Ovary (tissue), 9 donors: Measurements from ENCODE around the gene NEK2. TPM values are rescaled to one million over a fixed set of nuclear protein-coding genes. Genes with fewer than 3 reads are reported as not detected.

Source experiments
- DNase-seq, 5 donors: peaks; one replicate each; pipeline ENCODE4 v3.0.0-alpha.2; 2019 to 2020
- H3K27ac ChIP-seq, 2 donors: fragments of 200-600 bp; one replicate each; pipeline versions ENCODE4 v1.5.1 to v1.8.0; 2019 to 2022
- H3K27me3 ChIP-seq: fragments of 200-600 bp; one replicate; pipeline ENCODE4 v1.8.0; 2022
- H3K36me3 ChIP-seq: fragments of 200-600 bp; sonication (generic); one replicate; pipeline ENCODE4 v1.5.1; 2019
- H3K4me1 ChIP-seq: one replicate; pipeline ENCODE4 v1.8.1; 2013; ENCODE audit warnings: mild to moderate bottlenecking, moderate library complexity; ENCODE audit not compliant: insufficient read depth
- H3K4me3 ChIP-seq: fragments of 200-600 bp; sonication (generic); one replicate; pipeline ENCODE4 v1.5.1; 2017
- H3K9me3 ChIP-seq, 2 donors: fragments of 200-600 bp in 1 of 2; sonication (generic) in 1 of 2; one replicate each; pipeline versions ENCODE4 v1.5.1 to v1.8.1; 2013 to 2019; ENCODE audit warnings: mild to moderate bottlenecking in 1 of 2, moderate library complexity in 1 of 2
- EP300 ChIP-seq: sonication (generic); formaldehyde crosslinking; IDR thresholded peaks from one replicate; pipeline ENCODE4 v1.6.1; 2017; ENCODE audit warnings: antibody characterized with exemption
- POLR2A ChIP-seq: fragments of 450-650 bp; IDR thresholded peaks from one replicate; pipeline ENCODE4 v1.6.1; 2017; ENCODE audit warnings: antibody characterized with exemption, mild to moderate bottlenecking, moderate library complexity
- WGBS, 3 donors: extraction: QIAGEN DNeasy Blood & Tissue Kit in 1 of 3; methylation state at CpG; one replicate each; pipeline versions ENCODE4 v1.1.5 to v1.1.7; 2013 to 2017; 5-methylcytosine and 5-hydroxymethylcytosine counted together
- intact Hi-C, 4 donors: fragments of 100-400 bp; cut with DNase I; formaldehyde crosslinking; loops; one replicate each; pipeline versions ENCODE4 v1.11.0 to v1.15.1; 2022 to 2023
- polyA plus RNA-seq, 2 donors: library from polyadenylated mRNA; stranded (reverse); fragments of 200-250 nt in 1 of 2; fragments of 350-450 nt in 1 of 2; fragmentation: Illumina TruSeq in 1 of 2; extraction: RNeasy Lipid Tissue Mini Kit (QIAGEN cat#74804) in 1 of 2; gene quantifications; one replicate each; pipeline ENCODE4 v1.2.3, GENCODE V29; 2013 to 2014
- total RNA-seq, 7 donors: library from RNA; depleted of rRNA in 2 of 7; stranded (reverse); fragments of >200 nt in 2 of 7; fragmentation: NEBNext Ultra II Directional in 3 of 7; extraction: Animal tissue kit (Norgen Biotek cat#: 25700) in 3 of 7; gene quantifications; one replicate each; pipeline versions ENCODE4 v1.1.0 to v1.2.4, GENCODE V29; 2016 to 2023
- TF ChIP-seq, protein P1 (sequence below), 3 donors: fragments of 450-650 bp in 2 of 3; fragments of 200-600 bp in 1 of 3; IDR thresholded peaks; one replicate each; pipeline versions ENCODE4 v1.5.1 to v1.8.0; 2016 to 2022; ENCODE audit warnings: antibody characterized with exemption in 3 of 3, mild to moderate bottlenecking in 1 of 3
- donor health status: DM: no; HTN: no; CAD: no; lungs with moderate emphysema.
- donor health status: DM: no; HTN: no; CAD: no.
- donor health status: Bipolar disorder and iron deficiency.
- donor health status: DM: yes; HTN: yes; CAD: no.
- donor health status: DM: no; HTN: no; CAD: no.
- donor health status: DM: yes; HTN: yes; CAD: no.

NEK2 gene
- total and polyA plus RNA-seq, 9 donors, result 0.20 to 1.8 (median 0.37) TPM; not detected in 4

DNA sequence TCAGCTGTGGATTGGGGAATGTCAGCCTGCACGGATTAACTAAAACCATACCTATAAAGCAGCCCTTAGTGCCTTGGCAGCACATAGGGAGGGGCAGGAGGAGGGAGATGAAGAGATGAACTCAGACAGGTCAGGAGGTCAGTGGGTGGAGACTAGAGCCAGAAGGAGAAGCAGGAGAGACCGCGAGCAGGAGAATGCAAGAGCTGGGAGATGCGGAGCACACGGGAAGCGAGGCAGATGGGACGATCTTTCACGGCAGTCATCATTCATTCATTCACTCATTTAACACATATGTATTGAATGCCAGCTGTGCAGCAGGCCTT, 41.9 kb downstream of the NEK2 start:
- Histone ChIP-seq H3K27ac (peak overlapping the region in 1 of 2 donors; percentile 69), H3K9me3 (no peaks in the 10 kb centered on the region), H3K36me3 (no peaks in the 10 kb centered on the region), H3K27me3 (no peaks in the 10 kb centered on the region), H3K4me3 (no peak overlapping the region), H3K4me1 (peaks cover 20% of the 10 kb centered on the region)
- 83 to 88% (median 85%) methylated on average over 8 of the region's 8 CpGs for WGBS, 3 donors
- TF ChIP-seq, protein P1, sequence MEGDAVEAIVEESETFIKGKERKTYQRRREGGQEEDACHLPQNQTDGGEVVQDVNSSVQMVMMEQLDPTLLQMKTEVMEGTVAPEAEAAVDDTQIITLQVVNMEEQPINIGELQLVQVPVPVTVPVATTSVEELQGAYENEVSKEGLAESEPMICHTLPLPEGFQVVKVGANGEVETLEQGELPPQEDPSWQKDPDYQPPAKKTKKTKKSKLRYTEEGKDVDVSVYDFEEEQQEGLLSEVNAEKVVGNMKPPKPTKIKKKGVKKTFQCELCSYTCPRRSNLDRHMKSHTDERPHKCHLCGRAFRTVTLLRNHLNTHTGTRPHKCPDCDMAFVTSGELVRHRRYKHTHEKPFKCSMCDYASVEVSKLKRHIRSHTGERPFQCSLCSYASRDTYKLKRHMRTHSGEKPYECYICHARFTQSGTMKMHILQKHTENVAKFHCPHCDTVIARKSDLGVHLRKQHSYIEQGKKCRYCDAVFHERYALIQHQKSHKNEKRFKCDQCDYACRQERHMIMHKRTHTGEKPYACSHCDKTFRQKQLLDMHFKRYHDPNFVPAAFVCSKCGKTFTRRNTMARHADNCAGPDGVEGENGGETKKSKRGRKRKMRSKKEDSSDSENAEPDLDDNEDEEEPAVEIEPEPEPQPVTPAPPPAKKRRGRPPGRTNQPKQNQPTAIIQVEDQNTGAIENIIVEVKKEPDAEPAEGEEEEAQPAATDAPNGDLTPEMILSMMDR (IDR thresholded peaks at IDR 0.05), result no peak
- TF ChIP-seq EP300 (no peak), POLR2A (no peak)
- no peak for DNase-seq
- intact Hi-C loops, result no loop called here

DNA sequence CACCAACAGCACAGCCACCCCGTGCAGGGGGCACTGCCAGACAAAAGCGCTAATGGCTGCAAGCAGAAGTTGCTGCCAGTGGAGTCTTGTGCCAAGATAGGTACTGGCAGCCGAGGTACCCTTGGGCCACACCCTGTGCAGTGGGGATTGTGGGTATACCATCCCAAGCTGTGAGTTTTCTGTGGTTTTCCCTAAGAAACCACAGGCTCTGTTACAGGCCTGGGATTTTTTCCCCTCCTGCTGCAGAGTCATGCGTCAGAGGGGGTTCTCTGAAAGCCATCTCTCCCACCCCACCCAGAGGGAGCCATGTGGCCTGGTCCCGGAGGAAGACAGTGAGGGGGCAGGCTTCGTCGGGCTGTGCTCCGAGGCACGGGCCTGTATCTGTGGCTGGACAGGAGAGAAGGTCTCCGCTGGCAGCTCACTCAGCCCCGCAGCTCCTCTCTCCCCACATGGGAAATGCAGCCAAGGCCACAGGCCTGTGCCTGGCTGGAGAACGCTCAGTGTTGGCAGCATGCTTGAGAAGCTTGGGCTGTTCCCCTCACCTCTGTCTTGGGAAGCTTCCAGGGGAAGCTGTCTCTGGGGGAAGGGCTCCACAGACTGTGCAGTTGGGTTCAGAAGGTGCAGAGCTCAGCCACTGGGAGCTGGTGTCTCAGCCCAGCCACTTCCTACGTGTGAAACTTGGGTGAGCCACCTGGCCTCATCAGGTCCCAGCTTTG, 42.5 kb downstream of the NEK2 start:
- 16 to 24% (median 19%) methylated on average over 13 of the region's 13 CpGs for WGBS, 3 donors
- intact Hi-C loops, result no loop called here
- TF ChIP-seq, protein P1 (IDR thresholded peaks at IDR 0.05), result no peak
- TF ChIP-seq POLR2A (no peak), EP300 (no peak)

DNA sequence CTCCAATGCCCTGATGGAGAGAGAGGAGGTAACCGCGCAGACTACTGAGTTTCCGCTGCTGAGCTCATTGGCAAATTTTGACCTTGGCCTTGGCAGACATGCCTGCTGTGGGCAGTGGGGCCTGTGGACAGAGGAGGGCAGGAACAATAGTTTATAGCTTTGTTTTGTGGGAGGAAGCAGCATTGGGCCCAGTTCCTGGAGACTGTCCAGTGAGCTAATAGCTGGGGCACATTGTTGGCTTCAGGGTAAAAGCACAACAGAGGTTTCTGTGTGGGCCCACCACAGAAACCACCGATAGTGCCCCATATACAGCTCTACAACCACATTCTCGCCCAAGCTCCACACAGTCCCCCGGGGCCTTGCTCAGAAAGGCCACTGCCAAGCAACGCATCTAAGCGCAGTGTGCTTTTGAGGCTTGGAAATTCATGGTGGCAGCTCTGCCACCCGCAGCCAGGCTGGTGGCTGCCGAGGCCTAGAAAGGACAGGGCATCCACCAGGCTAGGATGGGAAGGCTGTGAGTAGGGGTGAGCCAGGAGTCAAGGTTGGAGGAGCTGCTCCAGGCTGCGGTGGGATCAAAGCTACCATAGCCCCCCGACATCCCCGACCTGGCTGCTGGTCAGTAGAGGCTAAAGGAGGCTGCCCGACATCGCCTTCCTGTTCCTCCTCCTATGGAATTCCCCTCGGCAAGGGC, 43.2 kb downstream of the NEK2 start:
- Histone ChIP-seq H3K4me1 (peaks cover 20% of the 10 kb centered on the region), H3K27ac (peak overlapping the region; percentile 45 to 69), H3K27me3 (no peaks in the 10 kb centered on the region), H3K36me3 (no peaks in the 10 kb centered on the region), H3K4me3 (no peak overlapping the region), H3K9me3 (no peaks in the 10 kb centered on the region)
- intact Hi-C loops, result no loop called here
- no peak for DNase-seq
- TF ChIP-seq EP300 (no peak), POLR2A (no peak)
- TF ChIP-seq, protein P1 (IDR thresholded peaks at IDR 0.05), result no peak
- WGBS, 3 donors, result 81 to 87% (median 84%) methylated on average over 14 to 16 of the region's 16 CpGs

More for the DNA sequence above, 42.5 kb downstream of the NEK2 start:
- no peaks in the 10 kb centered on the region for H3K36me3 ChIP-seq
- no peak overlapping the region for H3K4me3 ChIP-seq
- peak; percentile 62 to 89 (median 85) for DNase-seq
- no peaks in the 10 kb centered on the region for H3K27me3 ChIP-seq
- H3K27ac ChIP-seq, result peak overlapping the region; percentile 45 to 69
- H3K9me3 ChIP-seq, result no peaks in the 10 kb centered on the region
- peaks cover 20% of the 10 kb centered on the region for H3K4me1 ChIP-seq

DNA sequence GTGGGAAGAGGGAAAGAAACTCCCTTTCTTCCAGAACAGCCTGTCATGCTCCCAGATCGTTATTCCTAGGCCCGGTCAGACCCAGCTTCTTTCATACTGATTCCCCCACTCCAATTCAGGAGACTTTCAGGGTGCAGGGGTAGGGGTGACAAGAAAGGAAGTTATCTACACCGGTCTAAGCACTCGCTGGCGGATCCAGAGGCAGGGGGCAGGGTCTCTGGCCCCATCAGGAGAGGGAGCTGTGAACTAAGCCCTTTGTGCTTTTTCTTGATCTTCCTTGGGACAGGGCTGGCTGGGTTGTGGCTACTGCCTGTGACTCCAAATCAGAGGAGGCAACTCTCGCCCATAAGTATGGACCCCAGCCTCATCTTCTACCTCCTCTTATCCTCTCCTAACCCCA, 44.3 kb downstream of the NEK2 start:
- Histone ChIP-seq H3K27ac (peak overlapping the region in 1 of 2 donors; percentile 69), H3K27me3 (no peaks in the 10 kb centered on the region), H3K4me1 (peaks cover 20% of the 10 kb centered on the region), H3K9me3 (no peaks in the 10 kb centered on the region), H3K4me3 (no peak overlapping the region), H3K36me3 (no peaks in the 10 kb centered on the region)
- 72 to 80% (median 73%) methylated on average over 6 of the region's 6 CpGs for WGBS, 3 donors
- no peak for DNase-seq
- TF ChIP-seq EP300 (no peak), POLR2A (no peak)
- TF ChIP-seq, protein P1 (IDR thresholded peaks at IDR 0.05), result no peak
- intact Hi-C loops, result no loop called here
